Large intestine (tissue), 3 donors: ENCODE data around the gene RFXANK. TPM values are rescaled to one million over a fixed set of nuclear protein-coding genes. Genes with fewer than 3 reads are reported as not detected.

Experiments
- DNase-seq, 2 donors: peaks; one replicate each; pipeline versions ENCODE4 v3.0.0 to v3.0.0-alpha.2; 2013
- H3K27ac ChIP-seq: one replicate; pipeline ENCODE4 v1.5.1; 2013; ENCODE audit warnings: low read length
- H3K27me3 ChIP-seq: 2 replicates; pipeline ENCODE4 v1.6.1; 2013; ENCODE audit warnings: low read length; ENCODE audit not compliant: control insufficient read depth, insufficient read depth
- H3K36me3 ChIP-seq: 2 replicates; pipeline ENCODE4 v1.6.1; 2013; ENCODE audit warnings: low read length; ENCODE audit not compliant: control insufficient read depth, insufficient read depth
- H3K4me1 ChIP-seq: one replicate; pipeline ENCODE4 v1.6.1; 2013; ENCODE audit warnings: low read length; ENCODE audit not compliant: control insufficient read depth, insufficient read depth
- H3K4me3 ChIP-seq: one replicate; pipeline ENCODE4 v1.5.1; 2013; ENCODE audit warnings: low read length
- H3K9me3 ChIP-seq: one replicate; pipeline ENCODE4 v1.6.1; 2013; ENCODE audit warnings: mild to moderate bottlenecking, low read depth, low read length, moderate library complexity; ENCODE audit not compliant: control insufficient read depth
- WGBS: methylation state at CpG from one replicate; pipeline ENCODE4 v1.1.5; 2013; ENCODE audit warnings: low lambda C conversion rate; ENCODE audit not compliant: insufficient coverage; 5-methylcytosine and 5-hydroxymethylcytosine counted together
- polyA plus RNA-seq: library from polyadenylated mRNA; unstranded; fragments of 120-200 nt; gene quantifications from one replicate; pipeline ENCODE4 v1.2.1, GENCODE V29; 2013

Gene RFXANK
- polyA plus RNA-seq, 1 donor = 58.5 TPM

GRCh38 chr19:19151418-19151817, 40.6 kb upstream of the RFXANK start:
- H3K4me1 ChIP-seq = no peaks in the 10 kb centered on the region
- no peaks in the 10 kb centered on the region for H3K9me3 ChIP-seq
- no peak overlapping the region for H3K4me3 ChIP-seq
- H3K27ac ChIP-seq = no peak overlapping the region
- H3K36me3 ChIP-seq = peaks cover 37% of the 10 kb centered on the region
- no CpG with 5 or more reads among the region's 11 CpGs for WGBS
- H3K27me3 ChIP-seq = no peaks in the 10 kb centered on the region
- no peak for DNase-seq

DNA sequence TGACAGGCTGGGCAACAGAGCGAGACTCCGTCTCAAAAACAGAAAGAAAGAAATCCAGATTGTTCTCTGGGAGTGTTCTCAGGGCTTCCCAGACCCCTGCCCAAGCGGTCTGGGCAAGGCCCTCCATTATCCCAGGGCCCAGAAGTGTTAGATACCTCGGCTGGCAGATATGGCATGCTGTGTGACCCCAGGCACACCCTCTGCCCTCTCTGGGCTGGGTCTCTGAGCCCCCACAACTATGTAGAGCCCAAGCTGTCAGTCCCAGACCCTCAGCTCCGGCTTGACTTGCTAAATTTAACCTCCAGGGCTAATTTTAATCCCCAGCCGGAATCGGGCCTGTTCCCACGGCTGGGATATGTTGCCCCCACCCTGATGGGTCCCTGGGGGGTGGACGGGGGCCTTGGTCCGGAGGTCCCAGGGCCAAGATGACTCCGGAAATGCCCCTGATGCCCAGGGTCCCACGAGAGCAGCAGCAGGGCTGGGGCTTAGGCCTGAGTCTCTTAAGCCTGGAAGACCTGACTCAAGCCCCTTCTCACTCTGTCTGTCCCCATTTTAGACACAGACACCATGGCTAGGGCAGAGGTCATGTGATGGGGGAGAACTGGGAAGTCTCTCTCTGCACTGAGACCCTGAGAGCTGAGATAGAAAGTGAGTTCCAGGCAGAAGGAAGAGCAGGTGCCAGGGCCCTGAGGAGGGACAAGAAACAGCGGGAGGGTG, 39.2 kb upstream of the RFXANK start:
- H3K27me3 ChIP-seq = no peaks in the 10 kb centered on the region
- no peaks in the 10 kb centered on the region for H3K9me3 ChIP-seq
- peaks cover 26% of the 10 kb centered on the region for H3K36me3 ChIP-seq
- no peaks in the 10 kb centered on the region for H3K4me1 ChIP-seq
- DNase-seq = no peak
- no peak overlapping the region for H3K27ac ChIP-seq
- 90% methylated on average over 2 of the region's 13 CpGs for WGBS
- H3K4me3 ChIP-seq = no peak overlapping the region

DNA sequence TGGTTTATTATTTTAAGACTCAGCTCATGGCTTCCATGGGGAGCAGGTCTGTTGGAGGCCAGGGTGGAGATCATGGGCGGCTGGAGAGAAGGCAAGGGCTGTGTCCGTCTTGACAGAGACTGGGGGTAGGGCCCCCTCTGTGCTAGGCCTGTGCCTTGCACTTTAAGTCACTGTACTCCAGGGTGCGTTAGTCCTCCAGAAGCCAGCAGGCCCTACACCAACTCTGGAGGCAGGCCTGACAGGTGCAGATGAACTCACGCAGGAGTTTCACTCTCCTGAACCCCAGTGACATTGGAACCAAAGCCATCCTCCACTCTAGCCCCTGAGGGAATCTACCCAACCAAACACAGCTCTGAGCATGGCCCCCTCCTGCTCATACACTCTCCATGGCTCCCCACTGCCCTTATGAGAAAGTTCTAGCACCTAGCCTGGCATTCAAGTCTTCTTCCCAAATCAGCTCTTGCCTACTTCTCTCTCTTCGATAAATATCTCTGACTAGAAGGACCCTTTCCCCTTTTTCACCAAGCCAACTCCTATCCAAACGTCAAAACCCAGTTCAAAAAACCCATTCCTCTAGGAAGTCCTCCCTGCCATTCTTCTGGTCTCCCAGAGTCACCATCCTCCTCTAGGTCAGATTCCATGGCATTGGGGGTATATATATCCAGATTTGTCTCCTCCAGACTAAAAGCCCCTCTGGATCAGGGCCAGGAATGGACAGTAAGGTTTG, 37.1 kb upstream of the RFXANK start:
- WGBS = no CpG with 5 or more reads among the region's 6 CpGs
- H3K27me3 ChIP-seq = no peaks in the 10 kb centered on the region

GRCh38 chr19:19155495-19156219, 36.4 kb upstream of the RFXANK start:
- WGBS = no CpG with 5 or more reads among the region's 10 CpGs
- no peak overlapping the region for H3K27ac ChIP-seq
- DNase-seq = no peak

More for the DNA sequence above, 37.1 kb upstream of the RFXANK start:
- Histone ChIP-seq H3K4me1 (no peaks in the 10 kb centered on the region), H3K27ac (no peak overlapping the region), H3K36me3 (peaks cover 15% of the 10 kb centered on the region), H3K9me3 (no peaks in the 10 kb centered on the region), H3K4me3 (no peak overlapping the region)
- DNase-seq = no peak

GRCh38 chr19:19157808-19158207, 34.2 kb upstream of the RFXANK start:
- H3K9me3 ChIP-seq = peaks cover 3% of the 10 kb centered on the region
- H3K36me3 ChIP-seq = peaks cover 11% of the 10 kb centered on the region
- no peak overlapping the region for H3K27ac ChIP-seq
- no peak for DNase-seq
- no peaks in the 10 kb centered on the region for H3K27me3 ChIP-seq
- no CpG with 5 or more reads among the region's 6 CpGs for WGBS
- no peak overlapping the region for H3K4me3 ChIP-seq
- no peaks in the 10 kb centered on the region for H3K4me1 ChIP-seq

More at GRCh38 chr19:19155495-19156219, 36.4 kb upstream of the RFXANK start:
- no peaks in the 10 kb centered on the region for H3K4me1 ChIP-seq
- peaks cover 1% of the 10 kb centered on the region for H3K9me3 ChIP-seq
- no peaks in the 10 kb centered on the region for H3K27me3 ChIP-seq
- H3K36me3 ChIP-seq = peaks cover 13% of the 10 kb centered on the region
- H3K4me3 ChIP-seq = no peak overlapping the region

- Histone ChIP-seq H3K36me3 (peaks cover 11% of the 10 kb centered on the region), H3K4me1 (no peaks in the 10 kb centered on the region), H3K27ac (no peak overlapping the region), H3K9me3 (peaks cover 3% of the 10 kb centered on the region), H3K27me3 (no peaks in the 10 kb centered on the region), H3K4me3 (no peak overlapping the region)
- WGBS = no CpG with 5 or more reads among the region's 4 CpGs
- no peak for DNase-seq
Observed at GRCh38 chr19:19159534-19159933, 32.5 kb upstream of the RFXANK start.

DNA sequence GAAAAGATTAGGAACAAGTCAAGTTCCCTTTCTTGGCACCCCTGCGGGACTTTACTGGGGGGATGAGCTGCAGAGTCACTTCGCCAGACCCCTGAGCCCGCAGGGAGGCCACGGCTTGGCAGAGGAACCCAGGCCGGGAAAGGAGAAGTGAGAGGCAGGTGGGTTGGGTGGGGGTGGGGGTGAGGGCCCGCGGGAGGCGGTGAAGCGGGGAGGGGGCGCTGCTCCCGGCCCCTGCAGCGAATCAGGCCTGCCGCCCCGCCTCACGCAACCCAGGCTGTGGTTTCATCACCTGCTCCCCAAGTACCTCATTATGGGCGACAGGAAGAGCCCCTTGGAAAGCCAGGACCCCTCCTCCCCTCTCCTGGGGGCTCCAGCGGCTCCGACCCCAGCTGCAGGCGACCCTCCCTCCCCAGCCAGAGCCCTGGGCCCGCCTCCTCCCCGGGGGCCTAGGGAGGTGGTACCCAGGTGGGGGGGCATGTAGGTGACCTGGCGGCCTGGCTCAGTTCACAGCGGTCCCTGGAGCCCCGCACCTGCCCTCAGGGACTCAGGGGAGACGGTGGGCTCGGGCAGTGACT, 31.5 kb upstream of the RFXANK start:
- H3K27me3 ChIP-seq = no peaks in the 10 kb centered on the region
- H3K4me3 ChIP-seq = no peak overlapping the region
- H3K9me3 ChIP-seq = peaks cover 3% of the 10 kb centered on the region
- H3K36me3 ChIP-seq = peaks cover 8% of the 10 kb centered on the region
- WGBS = no CpG with 5 or more reads among the region's 26 CpGs
- no peak for DNase-seq
- no peak overlapping the region for H3K27ac ChIP-seq
- no peaks in the 10 kb centered on the region for H3K4me1 ChIP-seq

- Histone ChIP-seq H3K27ac (no peak overlapping the region), H3K9me3 (peaks cover 3% of the 10 kb centered on the region), H3K4me3 (no peak overlapping the region), H3K4me1 (no peaks in the 10 kb centered on the region), H3K36me3 (no peaks in the 10 kb centered on the region), H3K27me3 (no peaks in the 10 kb centered on the region)
- no peak for DNase-seq
- 100% methylated on average over 3 of the region's 7 CpGs for WGBS
Observed at GRCh38 chr19:19162495-19162894, 29.6 kb upstream of the RFXANK start.

GRCh38 chr19:19165396-19165795, 26.7 kb upstream of the RFXANK start:
- WGBS = no CpG with 5 or more reads among the region's 1 CpG
- H3K27ac ChIP-seq = no peak overlapping the region
- H3K36me3 ChIP-seq = no peaks in the 10 kb centered on the region
- no peak overlapping the region for H3K4me3 ChIP-seq
- peaks cover 3% of the 10 kb centered on the region for H3K4me1 ChIP-seq
- peaks cover 4% of the 10 kb centered on the region for H3K27me3 ChIP-seq
- peaks cover 3% of the 10 kb centered on the region for H3K9me3 ChIP-seq
- no peak for DNase-seq

- H3K9me3 ChIP-seq = no peaks in the 10 kb centered on the region
- H3K36me3 ChIP-seq = no peaks in the 10 kb centered on the region
- no peak overlapping the region for H3K4me3 ChIP-seq
- no peak overlapping the region for H3K27ac ChIP-seq
- no peak for DNase-seq
- peaks cover 3% of the 10 kb centered on the region for H3K4me1 ChIP-seq
- no CpG with 5 or more reads among the region's 3 CpGs for WGBS
- H3K27me3 ChIP-seq = peaks cover 4% of the 10 kb centered on the region
Observed at GRCh38 chr19:19167612-19168011, 24.4 kb upstream of the RFXANK start.
